Calu3 (cell line): ENCODE measurements around the gene MKNK1. TPM values are rescaled to one million over a fixed set of nuclear protein-coding genes. Genes with fewer than 3 reads are reported as not detected.

Experiments used
- BruUV-seq: library from RNA; stranded (reverse); fragments of 400-500 nt; replicated peaks from 2 replicates; lab custom pipeline; 2021; lab: Mats Ljungman, UMichigan
- CTCF ChIA-PET: fragments of 300-600 bp; sonication (Branson Sonifier 250); formaldehyde crosslinking; loops from one replicate; lab custom pipeline; 2022; ENCODE audit warnings: antibody characterized with exemption; lab: Charles Lee
- DNase-seq: peaks from one replicate; pipeline ENCODE4 v3.0.0; 2022
- H3K27ac Mint-ChIP-seq: one replicate; pipeline ENCODE4 v1.8.0; 2022; ENCODE audit warnings: mixed read lengths; ENCODE audit not compliant: unreplicated experiment
- H3K27me3 Mint-ChIP-seq: one replicate; pipeline ENCODE4 v1.8.0; 2022; ENCODE audit warnings: mixed read lengths; ENCODE audit not compliant: unreplicated experiment
- H3K36me3 Mint-ChIP-seq: one replicate; pipeline ENCODE4 v1.8.0; 2022; ENCODE audit warnings: mild to moderate bottlenecking, moderate library complexity, mixed read lengths; ENCODE audit not compliant: insufficient read depth, unreplicated experiment
- H3K4me1 Mint-ChIP-seq: one replicate; pipeline ENCODE4 v1.8.0; 2022; ENCODE audit warnings: mild to moderate bottlenecking, low read depth, mixed read lengths; ENCODE audit not compliant: unreplicated experiment
- H3K4me3 Mint-ChIP-seq: one replicate; pipeline ENCODE4 v1.8.0; 2022; ENCODE audit warnings: mild to moderate bottlenecking, low read depth, moderate library complexity, mixed read lengths; ENCODE audit not compliant: unreplicated experiment
- H3K9me3 Mint-ChIP-seq: one replicate; pipeline ENCODE4 v1.8.0; 2022; ENCODE audit warnings: low read depth, mixed read lengths; ENCODE audit not compliant: unreplicated experiment
- CTCF ChIP-seq: fragments of 200-600 bp; IDR thresholded peaks from one replicate; pipeline ENCODE4 v1.8.0; 2022; ENCODE audit warnings: antibody characterized with exemption; ENCODE audit not compliant: unreplicated experiment
- intact Hi-C: fragments of 100-400 bp; cut with micrococcal nuclease; formaldehyde crosslinking; loops from one replicate; pipeline ENCODE4 v1.10.0; 2022; ENCODE audit not compliant: unreplicated experiment
- total RNA-seq: library from RNA; stranded (reverse); gene quantifications from 2 replicates; pipeline ENCODE4 v1.2.3, GENCODE V29; 2022

MKNK1 gene
- total RNA-seq, 1 experiment from 2014 or later = 29.6 TPM

GRCh38 chr1:46543761-46544560 is 60.1 kb downstream of the MKNK1 start:
- Mint-ChIP-seq H3K4me3 (no peak overlapping the region), H3K36me3 (no peaks in the 10 kb centered on the region), H3K27ac (no peak overlapping the region), H3K27me3 (peaks cover 84% of the 10 kb centered on the region), H3K4me1 (peaks cover under 1% of the 10 kb centered on the region), H3K9me3 (no peaks in the 10 kb centered on the region)
- BruUV-seq = no TSS peak
- CTCF ChIA-PET = no interaction called here
- no peak for DNase-seq
- TF ChIP-seq CTCF = no peak
- intact Hi-C loops = no loop called here

GRCh38 chr1:46543382-46543760 is 60.7 kb downstream of the MKNK1 start:
- intact Hi-C loops = no loop called here
- CTCF ChIA-PET = no interaction called here
- no peak overlapping the region for H3K4me3 Mint-ChIP-seq
- no peak for DNase-seq
- H3K4me1 Mint-ChIP-seq = no peaks in the 10 kb centered on the region
- H3K27me3 Mint-ChIP-seq = peaks cover 79% of the 10 kb centered on the region
- H3K36me3 Mint-ChIP-seq = no peaks in the 10 kb centered on the region
- TF ChIP-seq CTCF = no peak
- BruUV-seq = no TSS peak
- H3K9me3 Mint-ChIP-seq = no peaks in the 10 kb centered on the region
- no peak overlapping the region for H3K27ac Mint-ChIP-seq

GRCh38 chr1:46539972-46540371 is 64.1 kb downstream of the MKNK1 start:
- no peaks in the 10 kb centered on the region for H3K36me3 Mint-ChIP-seq
- no TSS peak for BruUV-seq
- H3K27me3 Mint-ChIP-seq = peaks cover 76% of the 10 kb centered on the region
- CTCF ChIA-PET = no interaction called here
- H3K27ac Mint-ChIP-seq = no peak overlapping the region
- no peak for DNase-seq
- H3K4me1 Mint-ChIP-seq = no peaks in the 10 kb centered on the region
- no peak overlapping the region for H3K4me3 Mint-ChIP-seq
- no peaks in the 10 kb centered on the region for H3K9me3 Mint-ChIP-seq
- no peak for TF ChIP-seq CTCF
- intact Hi-C loops = no loop called here

- peaks cover 5% of the 10 kb centered on the region for H3K36me3 Mint-ChIP-seq
- no peak for TF ChIP-seq CTCF
- CTCF ChIA-PET = interaction anchor here (0.8 to 0.9 kb wide), 2 partner anchors 9 to 11 kb away, joined by 3 read pairs; no protein-coding TSS in a partner anchor
- intact Hi-C loops = no loop called here
- H3K27me3 Mint-ChIP-seq = peaks cover 76% of the 10 kb centered on the region
- H3K4me3 Mint-ChIP-seq = no peak overlapping the region
- H3K27ac Mint-ChIP-seq = no peak overlapping the region
- DNase-seq = no peak
- BruUV-seq = no TSS peak
- no peaks in the 10 kb centered on the region for H3K9me3 Mint-ChIP-seq
- H3K4me1 Mint-ChIP-seq = no peaks in the 10 kb centered on the region
Measured at GRCh38 chr1:46538147-46538546, 65.9 kb downstream of the MKNK1 start.
